ENCODE measurements around the gene IL20. TPM values are rescaled to one million over a fixed set of nuclear protein-coding genes. Genes with fewer than 3 reads are reported as not detected.

Gene IL20
- total RNA-seq, 4 donors from 2014 or later: not detected

DNA sequence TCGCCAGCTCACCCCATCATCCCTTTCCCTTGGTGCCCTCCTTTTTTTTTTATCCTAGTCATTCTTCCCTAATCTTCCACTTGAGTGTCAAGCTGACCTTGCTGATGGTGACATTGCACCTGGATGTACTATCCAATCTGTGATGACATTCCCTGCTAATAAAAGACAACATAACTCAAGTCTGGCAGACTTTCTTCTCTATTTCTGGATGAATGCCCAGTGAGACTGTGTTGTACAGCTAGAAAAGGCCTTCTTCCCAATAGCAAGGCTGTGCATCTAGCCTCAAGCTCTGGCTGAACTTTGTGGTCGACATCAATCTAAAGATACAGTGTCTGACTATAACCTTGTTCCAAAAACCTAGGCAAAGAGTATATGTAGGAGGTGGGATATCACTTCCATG, 38.3 kb downstream of the IL20 start:
- Histone ChIP-seq H3K4me1 (peaks cover 2 to 14% of the 10 kb centered on the region in 2 donors), H3K4me3 (replicated peaks in 1 of 3) (no peak overlapping the region), H3K36me3 (no peaks in the 10 kb centered on the region), H3K9me3 (no peaks in the 10 kb centered on the region), H3K27ac (no peak overlapping the region), H3K27me3 (no peaks in the 10 kb centered on the region)
- intact Hi-C loops (cut with DNase I): loop anchor here (10.0 kb wide), 1 partner anchor 99 kb away; no protein-coding TSS in a partner anchor
- WGBS, 2 donors: 80 to 90% methylated on average over 2 of the region's 2 CpGs
- TF ChIP-seq, protein P1, sequence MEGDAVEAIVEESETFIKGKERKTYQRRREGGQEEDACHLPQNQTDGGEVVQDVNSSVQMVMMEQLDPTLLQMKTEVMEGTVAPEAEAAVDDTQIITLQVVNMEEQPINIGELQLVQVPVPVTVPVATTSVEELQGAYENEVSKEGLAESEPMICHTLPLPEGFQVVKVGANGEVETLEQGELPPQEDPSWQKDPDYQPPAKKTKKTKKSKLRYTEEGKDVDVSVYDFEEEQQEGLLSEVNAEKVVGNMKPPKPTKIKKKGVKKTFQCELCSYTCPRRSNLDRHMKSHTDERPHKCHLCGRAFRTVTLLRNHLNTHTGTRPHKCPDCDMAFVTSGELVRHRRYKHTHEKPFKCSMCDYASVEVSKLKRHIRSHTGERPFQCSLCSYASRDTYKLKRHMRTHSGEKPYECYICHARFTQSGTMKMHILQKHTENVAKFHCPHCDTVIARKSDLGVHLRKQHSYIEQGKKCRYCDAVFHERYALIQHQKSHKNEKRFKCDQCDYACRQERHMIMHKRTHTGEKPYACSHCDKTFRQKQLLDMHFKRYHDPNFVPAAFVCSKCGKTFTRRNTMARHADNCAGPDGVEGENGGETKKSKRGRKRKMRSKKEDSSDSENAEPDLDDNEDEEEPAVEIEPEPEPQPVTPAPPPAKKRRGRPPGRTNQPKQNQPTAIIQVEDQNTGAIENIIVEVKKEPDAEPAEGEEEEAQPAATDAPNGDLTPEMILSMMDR (IDR thresholded peaks at IDR 0.05): no peak
- no peak for TF ChIP-seq POLR2A (IDR thresholded peaks at IDR 0.05)
- DNase-seq: no peak

DNA sequence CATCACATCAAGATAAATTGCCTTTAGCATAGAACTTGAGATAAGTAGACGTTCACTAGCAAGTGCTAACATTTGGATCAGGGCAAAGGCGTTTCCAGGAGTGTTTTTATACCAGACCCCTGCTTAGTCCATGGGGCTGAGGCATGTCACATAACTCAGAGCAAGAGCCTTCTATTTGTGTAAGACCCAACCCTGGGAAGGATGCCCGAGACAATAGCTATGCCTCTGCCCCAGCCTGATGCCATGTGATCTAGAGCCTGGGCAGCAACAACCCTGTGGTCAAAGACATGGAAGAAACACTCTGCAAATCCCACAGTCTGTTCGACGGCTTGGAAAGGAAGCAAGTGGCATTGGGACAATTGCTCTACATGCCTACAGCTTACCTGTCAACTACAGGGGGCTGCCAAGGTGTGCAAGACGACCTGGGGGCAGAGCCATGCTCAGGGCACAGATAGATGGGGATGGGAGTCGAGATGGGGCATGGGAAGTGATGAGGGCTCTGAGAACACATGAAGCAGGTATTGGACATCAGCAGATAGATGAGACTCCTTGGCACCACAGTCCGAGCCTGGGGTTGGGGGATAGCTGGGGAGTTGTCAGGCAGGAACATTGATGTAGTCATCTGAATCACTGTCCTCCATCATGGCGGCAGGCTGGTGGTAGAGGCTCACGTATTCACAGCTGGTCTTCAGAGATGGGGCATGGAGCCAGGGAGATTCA, 39.2 kb downstream of the IL20 start:
- Histone ChIP-seq H3K4me1 (peaks cover 5 to 16% of the 10 kb centered on the region in 2 donors), H3K9me3 (no peaks in the 10 kb centered on the region), H3K27ac (no peak overlapping the region), H3K4me3 (replicated peaks in 1 of 3) (no peak overlapping the region), H3K36me3 (no peaks in the 10 kb centered on the region), H3K27me3 (no peaks in the 10 kb centered on the region)
- WGBS, 2 donors: 89 to 91% methylated on average over 10 of the region's 10 CpGs
- DNase-seq: no peak
- intact Hi-C loops (cut with DNase I): loop anchor here (10.0 kb wide), 1 partner anchor 100 kb away; no protein-coding TSS in a partner anchor
- no peak for TF ChIP-seq POLR2A (IDR thresholded peaks at IDR 0.05)
- TF ChIP-seq, protein P1 (IDR thresholded peaks at IDR 0.05): no peak

DNA sequence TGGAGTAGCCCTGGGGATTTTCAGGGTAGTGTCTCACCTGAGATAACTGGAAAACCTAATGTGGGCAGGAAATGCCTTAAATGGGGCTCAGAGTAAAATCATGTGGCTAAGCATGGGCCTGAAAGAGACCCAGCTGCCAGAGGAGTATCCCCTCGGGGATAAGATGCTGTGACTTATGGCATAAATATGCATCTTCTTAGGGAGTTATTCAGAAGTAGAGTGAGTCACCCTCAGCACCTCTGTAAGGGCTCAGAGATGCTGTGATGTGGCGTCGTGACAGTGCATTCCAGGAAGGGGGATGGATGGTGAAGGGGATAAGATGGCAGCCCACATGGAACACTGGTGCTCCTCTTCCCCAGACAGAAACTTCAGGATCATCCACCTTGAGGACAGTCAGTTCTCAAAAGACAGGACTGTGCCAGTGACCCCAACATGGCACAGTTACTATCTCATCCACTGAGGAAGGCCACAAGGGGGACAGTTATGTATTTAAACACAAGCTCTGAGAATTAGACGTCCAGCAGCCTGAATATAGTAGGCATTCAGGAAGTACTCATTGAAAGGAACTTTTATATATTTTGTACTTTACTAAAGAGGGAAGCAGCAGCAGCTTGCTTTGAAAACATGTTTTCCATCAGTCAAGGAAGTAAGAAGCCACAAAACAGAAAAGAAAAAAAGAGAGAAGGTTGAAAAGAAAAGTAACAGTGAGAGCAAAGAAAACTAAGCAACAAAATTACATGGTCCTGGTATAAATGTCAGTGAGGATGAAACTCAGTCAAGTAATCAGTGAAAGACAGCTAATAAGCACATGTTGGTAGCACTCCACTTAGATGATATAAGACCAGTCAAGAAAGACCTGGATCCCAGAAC, 40.1 kb downstream of the IL20 start:
- TF ChIP-seq, protein P1 (IDR thresholded peaks at IDR 0.05): no peak
- no peak for TF ChIP-seq POLR2A (IDR thresholded peaks at IDR 0.05)
- H3K4me3 ChIP-seq (replicated peaks in 1 of 3): no peak overlapping the region
- no peaks in the 10 kb centered on the region for H3K9me3 ChIP-seq
- peaks cover 5 to 25% of the 10 kb centered on the region in 2 donors for H3K4me1 ChIP-seq
- no peaks in the 10 kb centered on the region for H3K36me3 ChIP-seq
- intact Hi-C loops (cut with DNase I): loop anchor here (10.0 kb wide), 1 partner anchor 101 kb away; no protein-coding TSS in a partner anchor
- no peak overlapping the region for H3K27ac ChIP-seq
- 81 to 83% methylated on average over 4 of the region's 4 CpGs for WGBS, 2 donors
- DNase-seq: no peak
- no peaks in the 10 kb centered on the region for H3K27me3 ChIP-seq

DNA sequence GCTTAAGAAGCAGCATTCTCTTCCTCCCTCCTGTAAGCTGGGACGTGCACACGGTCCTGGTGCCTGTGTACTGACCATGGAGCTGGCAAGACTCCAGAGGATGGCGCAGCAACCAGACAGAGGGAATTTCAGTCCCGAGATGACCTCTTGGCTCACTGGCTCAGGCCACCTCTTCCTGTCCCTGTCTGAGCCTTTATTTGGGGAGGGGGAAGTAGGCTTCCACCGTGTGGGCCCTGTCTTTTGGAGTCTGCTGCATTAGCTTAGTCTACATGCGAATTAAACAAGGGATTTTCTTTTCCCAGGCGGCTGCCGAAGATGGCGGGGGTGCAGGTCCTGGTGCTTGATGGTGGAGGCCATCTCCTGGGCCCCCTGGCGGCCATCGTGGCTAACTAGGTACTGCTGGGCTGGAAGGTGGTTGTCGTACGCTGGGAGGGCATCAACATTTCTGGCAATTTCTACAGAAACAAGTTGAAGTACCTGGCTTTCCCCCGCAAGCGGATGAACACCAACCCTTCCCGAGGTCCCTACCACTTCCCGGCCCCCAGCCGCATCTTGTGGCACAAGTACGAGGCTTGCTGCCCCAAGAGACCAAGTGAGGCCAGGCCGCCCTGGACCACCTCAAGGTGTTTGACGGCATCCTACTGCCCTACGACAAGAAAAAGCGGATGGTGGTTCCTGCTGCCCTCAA, 42.0 kb downstream of the IL20 start:
- Histone ChIP-seq H3K4me3 (replicated peaks in 1 of 3) (no peak overlapping the region), H3K36me3 (no peaks in the 10 kb centered on the region), H3K27ac (no peak overlapping the region), H3K4me1 (peaks cover 5 to 30% of the 10 kb centered on the region in 2 donors), H3K27me3 (no peaks in the 10 kb centered on the region), H3K9me3 (no peaks in the 10 kb centered on the region)
- intact Hi-C loops (cut with DNase I): loop anchor here (10.0 kb wide), 1 partner anchor 103 kb away; no protein-coding TSS in a partner anchor
- DNase-seq: no peak
- TF ChIP-seq POLR2A (IDR thresholded peaks at IDR 0.05): no peak
- TF ChIP-seq, protein P1 (IDR thresholded peaks at IDR 0.05): no peak
- WGBS, 2 donors: 85 to 87% methylated on average over 21 to 23 of the region's 23 CpGs
